ENCODE measurements around the gene CABP1. TPM values are rescaled to one million over a fixed set of nuclear protein-coding genes. Genes with fewer than 3 reads are reported as not detected.
A peak's percentile ranks its signal among the peaks of the same experiment; 100 is the strongest.

Gene CABP1
- total and polyA plus RNA-seq, 11 donors: 2.4 to 9.9 (median 3.8) TPM

DNA sequence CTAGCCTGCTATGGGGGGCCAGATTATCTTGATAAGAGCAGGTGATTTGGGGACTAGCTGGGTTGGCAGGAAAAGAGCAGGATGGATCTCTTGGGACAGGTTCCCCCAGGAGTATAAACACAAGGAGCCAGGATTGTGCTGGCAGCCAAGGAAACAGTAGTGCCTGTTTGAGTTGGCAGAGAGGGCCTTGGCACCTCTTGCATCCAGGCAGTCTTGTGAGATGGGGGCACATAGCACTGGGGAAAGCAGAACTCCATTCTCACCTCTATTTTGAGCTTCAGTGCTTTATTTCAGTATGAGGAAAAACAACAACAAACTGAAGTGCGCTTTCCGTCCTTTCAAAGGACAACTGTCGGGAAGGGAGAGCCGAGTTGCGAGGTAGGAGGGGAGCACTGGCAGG lies 60.5 kb downstream of the CABP1 start:
- Histone ChIP-seq H3K4me3 (no peak overlapping the region), H3K27me3 (no peaks in the 10 kb centered on the region), H3K9me3 (no peaks in the 10 kb centered on the region), H3K4me1 (peaks cover 10 to 88% (median 54%) of the 10 kb centered on the region in 12 donors), H3K27ac (peak overlapping the region; percentile 2 to 91 (median 80)), H3K36me3 (peaks cover 0 to 76% (median 50%) of the 10 kb centered on the region in 9 donors)
- 34 to 65% (median 56%) methylated on average over 5 of the region's 5 CpGs for WGBS, 4 donors
- DNase-seq: no peak
- intact Hi-C loops (cut with DNase I): no loop called here
- TF ChIP-seq POLR2A (IDR thresholded peaks at IDR 0.05): no peak
- TF ChIP-seq, protein P1, sequence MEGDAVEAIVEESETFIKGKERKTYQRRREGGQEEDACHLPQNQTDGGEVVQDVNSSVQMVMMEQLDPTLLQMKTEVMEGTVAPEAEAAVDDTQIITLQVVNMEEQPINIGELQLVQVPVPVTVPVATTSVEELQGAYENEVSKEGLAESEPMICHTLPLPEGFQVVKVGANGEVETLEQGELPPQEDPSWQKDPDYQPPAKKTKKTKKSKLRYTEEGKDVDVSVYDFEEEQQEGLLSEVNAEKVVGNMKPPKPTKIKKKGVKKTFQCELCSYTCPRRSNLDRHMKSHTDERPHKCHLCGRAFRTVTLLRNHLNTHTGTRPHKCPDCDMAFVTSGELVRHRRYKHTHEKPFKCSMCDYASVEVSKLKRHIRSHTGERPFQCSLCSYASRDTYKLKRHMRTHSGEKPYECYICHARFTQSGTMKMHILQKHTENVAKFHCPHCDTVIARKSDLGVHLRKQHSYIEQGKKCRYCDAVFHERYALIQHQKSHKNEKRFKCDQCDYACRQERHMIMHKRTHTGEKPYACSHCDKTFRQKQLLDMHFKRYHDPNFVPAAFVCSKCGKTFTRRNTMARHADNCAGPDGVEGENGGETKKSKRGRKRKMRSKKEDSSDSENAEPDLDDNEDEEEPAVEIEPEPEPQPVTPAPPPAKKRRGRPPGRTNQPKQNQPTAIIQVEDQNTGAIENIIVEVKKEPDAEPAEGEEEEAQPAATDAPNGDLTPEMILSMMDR (IDR thresholded peaks at IDR 0.05): no peak
- peak in 2 of 4 donors; percentile 28 to 39 for ATAC-seq

DNA sequence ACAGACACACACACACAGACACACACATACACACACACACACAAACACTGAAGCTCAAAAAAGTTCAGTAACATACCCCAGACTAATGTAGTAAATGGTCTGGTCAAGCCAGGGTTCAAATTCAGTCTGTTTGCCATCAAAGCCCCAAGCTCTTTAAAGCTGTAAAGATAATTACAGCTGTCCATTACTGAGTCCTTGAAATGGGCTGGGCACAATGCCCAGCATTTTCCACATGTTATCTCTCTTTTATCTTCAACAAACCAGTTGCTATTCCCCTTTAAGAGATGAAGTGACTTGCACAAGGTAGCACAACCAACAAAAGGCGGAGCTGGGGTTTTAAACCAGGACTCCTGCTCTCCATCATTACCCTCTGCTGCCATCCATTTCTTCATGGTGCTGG lies 62.2 kb downstream of the CABP1 start:
- intact Hi-C loops (cut with DNase I): no loop called here
- ATAC-seq (no peak), DNase-seq (no peak)
- TF ChIP-seq, protein P1 (IDR thresholded peaks at IDR 0.05): no peak
- TF ChIP-seq POLR2A (IDR thresholded peaks at IDR 0.05): no peak
- Histone ChIP-seq H3K27me3 (no peaks in the 10 kb centered on the region), H3K4me3 (no peak overlapping the region), H3K9me3 (no peaks in the 10 kb centered on the region), H3K36me3 (peaks cover 0 to 58% (median 33%) of the 10 kb centered on the region in 9 donors), H3K27ac (peak overlapping the region in 11 of 12 donors; percentile 23 to 88 (median 54)), H3K4me1 (peaks cover 4 to 76% (median 49%) of the 10 kb centered on the region in 12 donors)
- WGBS, 4 donors: 92 to 100% (median 96%) methylated on average over 1 of the region's 1 CpG

DNA sequence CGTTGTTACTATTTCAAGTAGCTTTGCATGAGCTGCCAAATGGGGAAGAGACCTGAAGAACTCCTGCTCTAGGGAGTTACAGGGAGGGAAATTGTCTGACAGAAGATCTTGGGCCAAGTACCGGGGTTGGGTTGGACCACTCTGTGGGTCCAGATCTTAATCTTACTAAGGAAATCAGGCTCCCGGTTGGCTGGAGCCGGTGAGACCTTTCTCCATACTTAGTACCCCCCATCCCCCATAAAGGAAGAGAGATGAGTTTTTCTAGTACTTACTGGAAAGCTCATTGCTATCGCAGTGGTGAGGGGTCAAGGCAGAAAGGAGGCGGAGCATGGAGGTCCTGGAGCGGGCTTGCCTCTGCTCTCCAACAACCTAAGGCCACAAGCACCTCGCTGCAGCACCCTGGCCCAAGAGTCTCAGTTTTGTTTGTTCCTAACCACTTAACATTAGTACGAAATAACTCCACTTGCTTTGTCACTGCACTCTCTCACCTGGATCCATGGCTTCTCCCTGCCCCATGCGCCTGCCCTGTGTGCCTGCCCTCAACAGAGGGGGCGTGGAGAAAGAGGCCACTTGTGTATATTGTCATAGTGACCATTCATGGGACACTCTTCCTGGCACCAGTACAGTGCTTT lies 63.0 kb downstream of the CABP1 start:
- Histone ChIP-seq H3K4me1 (peaks cover 3 to 68% (median 42%) of the 10 kb centered on the region in 12 donors), H3K4me3 (no peak overlapping the region), H3K27me3 (no peaks in the 10 kb centered on the region), H3K36me3 (peaks cover 0 to 51% (median 30%) of the 10 kb centered on the region in 9 donors), H3K9me3 (no peaks in the 10 kb centered on the region), H3K27ac (peak overlapping the region; percentile 3 to 88 (median 58))
- ATAC-seq: peak; percentile 26 to 41 (median 35)
- TF ChIP-seq, protein P1 (IDR thresholded peaks at IDR 0.05): no peak
- TF ChIP-seq POLR2A (IDR thresholded peaks at IDR 0.05): no peak
- peak in 2 of 5 donors; percentile 26 to 38 for DNase-seq
- intact Hi-C loops (cut with DNase I): no loop called here
- 65 to 68% (median 66%) methylated on average over 11 of the region's 11 CpGs for WGBS, 4 donors

DNA sequence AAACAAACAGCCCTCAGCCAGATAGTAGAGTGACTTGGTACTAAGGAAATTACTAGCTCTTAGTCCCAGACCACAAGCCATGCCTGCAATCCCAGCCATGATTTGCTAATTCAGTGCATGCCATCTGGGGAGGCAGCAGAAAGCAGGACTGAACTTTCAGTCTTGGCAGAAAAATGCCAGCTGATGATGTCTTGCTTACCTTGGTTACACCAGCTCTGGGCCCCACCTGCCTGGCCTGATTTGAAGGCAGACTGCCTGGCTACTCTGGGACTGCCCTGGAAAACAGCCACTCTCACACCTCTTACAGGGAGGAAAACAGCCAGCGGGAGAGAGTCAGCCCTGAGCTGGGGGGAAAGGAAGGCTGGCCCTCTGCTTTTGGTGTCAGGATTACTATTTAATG lies 65.2 kb downstream of the CABP1 start:
- Histone ChIP-seq H3K4me1 (peaks cover 6 to 53% (median 28%) of the 10 kb centered on the region in 12 donors), H3K27me3 (no peaks in the 10 kb centered on the region), H3K9me3 (no peaks in the 10 kb centered on the region), H3K27ac (no peak overlapping the region), H3K4me3 (no peak overlapping the region), H3K36me3 (peaks cover 0 to 30% (median 12%) of the 10 kb centered on the region in 9 donors)
- no peak for TF ChIP-seq POLR2A (IDR thresholded peaks at IDR 0.05)
- TF ChIP-seq, protein P1 (IDR thresholded peaks at IDR 0.05): no peak
- DNase-seq: no peak
- no peak for ATAC-seq
- WGBS, 4 donors: 71 to 92% (median 80%) methylated on average over 1 of the region's 1 CpG
- intact Hi-C loops (cut with DNase I): no loop called here
